Heart right ventricle (tissue), 16 donors: Measurements from ENCODE around the gene SLC25A21. TPM values are rescaled to one million over a fixed set of nuclear protein-coding genes. Genes with fewer than 3 reads are reported as not detected.

Experiments
- ATAC-seq, 8 donors: fragments of 200-7000 bp; cut with Tn5 transposase; one replicate each; pipeline ENCODE4 v1.9.1; 2020; ENCODE audit warnings: mild to moderate bottlenecking in 8 of 8, moderate library complexity in 8 of 8, moderate number of reproducible peaks in 1 of 8
- DNase-seq, 2 donors: peaks; one replicate each; pipeline ENCODE4 v3.0.0-alpha.2; 2020
- H3K27ac ChIP-seq, 10 donors: fragments of 200-600 bp; sonication (generic) in 2 of 10; one replicate each; pipeline versions ENCODE4 v1.5.0 to v1.8.0; 2020 to 2022; ENCODE audit warnings: mild to moderate bottlenecking in 3 of 10
- H3K27me3 ChIP-seq, 7 donors: fragments of 200-600 bp; one replicate each; pipeline ENCODE4 v1.8.0; 2021 to 2022; ENCODE audit warnings: mild to moderate bottlenecking in 2 of 7
- H3K36me3 ChIP-seq, 9 donors: fragments of 200-600 bp; sonication (generic) in 1 of 9; one replicate each; pipeline versions ENCODE4 v1.5.0 to v1.8.0; 2020 to 2022; ENCODE audit warnings: mild to moderate bottlenecking in 2 of 9
- H3K4me1 ChIP-seq, 9 donors: fragments of 200-600 bp; sonication (generic) in 1 of 9; one replicate each; pipeline versions ENCODE4 v1.5.0 to v1.8.0; 2020 to 2022; ENCODE audit warnings: mild to moderate bottlenecking in 4 of 9
- H3K4me3 ChIP-seq, 10 donors: fragments of 200-600 bp; sonication (generic) in 2 of 10; one replicate each; pipeline versions ENCODE4 v1.5.0 to v1.8.0; 2020 to 2022; ENCODE audit warnings: mild to moderate bottlenecking in 7 of 10, moderate library complexity in 2 of 10
- H3K9me3 ChIP-seq, 11 donors: fragments of 200-600 bp in 10 of 11; sonication (generic) in 2 of 11; one replicate each; pipeline versions ENCODE4 v1.5.0 to v1.8.0; 2013 to 2022; ENCODE audit warnings: mild to moderate bottlenecking in 2 of 11, control low read depth in 1 of 11, moderate library complexity in 1 of 11
- WGBS, 2 donors: extraction: QIAGEN DNeasy Blood & Tissue Kit; methylation state at CpG; one replicate each; pipeline ENCODE4 v1.1.7; 2013; ENCODE audit warnings: inconsistent platforms in 1 of 2; 5-methylcytosine and 5-hydroxymethylcytosine counted together
- intact Hi-C, 10 donors: fragments of 100-400 bp; cut with DNase I; formaldehyde crosslinking; loops; one replicate each; pipeline versions ENCODE4 v1.11.1 to v1.14.2; 2022
- polyA plus RNA-seq, 2 donors: library from polyadenylated mRNA; stranded (reverse); fragments of 200-250 nt; gene quantifications; one replicate each; pipeline ENCODE4 v1.2.3, GENCODE V29; 2013
- total RNA-seq, 10 donors: library from RNA; stranded (reverse); fragmentation: NEBNext Ultra II Directional in 3 of 10; extraction: Animal tissue kit (Norgen Biotek cat#: 25700) in 3 of 10; gene quantifications; one replicate each; pipeline versions ENCODE4 v1.2.1 to v1.2.4, GENCODE V29; 2021 to 2023
- TF ChIP-seq, protein P1 (sequence below), 9 donors: fragments of 200-600 bp; sonication (generic) in 2 of 9; IDR thresholded peaks; one replicate each; pipeline versions ENCODE4 v1.5.0 to v1.8.0; 2021 to 2022; ENCODE audit warnings: antibody characterized with exemption in 9 of 9, mild to moderate bottlenecking in 5 of 9, moderate library complexity in 1 of 9
- donor health status: Arrhythmogenic right ventricular cardiomyopathy.
- donor health status: ischemic (EF 13 %, LVEDD 7.1; RV severe dilation, severe dysfunction).
- donor health status: healthy with polysubstance abuse.
- donor health status: DM: no; HTN: yes; CAD: no.
- donor health status: DM: no; HTN: no; CAD: no.
- donor health status: ischemic (EF 25% LVEDD 6.9; RV normal size, moderate dysfunction).
- donor health status: ischemic (EF 25% LVEDD 5.7; RV mildly dilated, moderate dysfunction).
- donor health status: healthy.
- donor health status: DM: yes; HTN: yes; CAD: no.
- donor health status: Ischemic cardiomyopathy.
- donor health status: ischemic (EF 35%, LVEDD 5.7; RV mildly dilated, moderate dysfunction).
- donor health status: nonischemic (EF 11% LVEDD 7.7; RV severe dilation, severe dysfunction).
- donor health status: DM: yes; HTN: yes; CAD: no.
- donor health status: PGD.
- donor health status: ischemic (EF 29% LVEDD 5.4; RV normal size, mild dysfunction).
- donor health status: nonischemic (EF 23%, LVEDD 6.1; RV moderate dilation, normal function).

Gene SLC25A21
- total and polyA plus RNA-seq, 12 donors = 0.08 to 1.3 (median 0.34) TPM

DNA sequence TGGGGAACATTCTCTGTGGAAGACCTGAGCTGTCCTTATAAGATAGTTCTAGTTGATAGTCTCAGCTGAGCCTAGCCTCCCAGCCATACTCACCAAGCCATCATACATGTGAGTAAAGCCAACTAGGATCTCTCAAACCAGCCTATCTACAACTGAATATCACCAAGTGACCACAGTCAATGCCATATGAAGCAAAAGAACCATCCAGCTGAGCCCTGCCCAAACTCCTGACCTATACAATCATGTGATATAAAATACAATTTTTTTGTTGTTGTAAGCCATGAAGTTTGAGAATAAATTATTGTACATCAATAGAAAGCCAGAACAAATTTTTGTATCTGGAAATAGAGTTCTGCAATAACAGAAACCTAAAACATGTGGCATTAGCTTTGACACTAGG lies 118.3 kb downstream of the SLC25A21 start:
- Histone ChIP-seq H3K27ac (no peak overlapping the region), H3K27me3 (no peaks in the 10 kb centered on the region), H3K36me3 (no peaks in the 10 kb centered on the region), H3K9me3 (peaks cover 0 to 16% (median 5%) of the 10 kb centered on the region in 11 donors), H3K4me3 (no peak overlapping the region), H3K4me1 (no peaks in the 10 kb centered on the region)
- ATAC-seq (no peak), DNase-seq (no peak)
- intact Hi-C loops = no loop called here
- TF ChIP-seq, protein P1, sequence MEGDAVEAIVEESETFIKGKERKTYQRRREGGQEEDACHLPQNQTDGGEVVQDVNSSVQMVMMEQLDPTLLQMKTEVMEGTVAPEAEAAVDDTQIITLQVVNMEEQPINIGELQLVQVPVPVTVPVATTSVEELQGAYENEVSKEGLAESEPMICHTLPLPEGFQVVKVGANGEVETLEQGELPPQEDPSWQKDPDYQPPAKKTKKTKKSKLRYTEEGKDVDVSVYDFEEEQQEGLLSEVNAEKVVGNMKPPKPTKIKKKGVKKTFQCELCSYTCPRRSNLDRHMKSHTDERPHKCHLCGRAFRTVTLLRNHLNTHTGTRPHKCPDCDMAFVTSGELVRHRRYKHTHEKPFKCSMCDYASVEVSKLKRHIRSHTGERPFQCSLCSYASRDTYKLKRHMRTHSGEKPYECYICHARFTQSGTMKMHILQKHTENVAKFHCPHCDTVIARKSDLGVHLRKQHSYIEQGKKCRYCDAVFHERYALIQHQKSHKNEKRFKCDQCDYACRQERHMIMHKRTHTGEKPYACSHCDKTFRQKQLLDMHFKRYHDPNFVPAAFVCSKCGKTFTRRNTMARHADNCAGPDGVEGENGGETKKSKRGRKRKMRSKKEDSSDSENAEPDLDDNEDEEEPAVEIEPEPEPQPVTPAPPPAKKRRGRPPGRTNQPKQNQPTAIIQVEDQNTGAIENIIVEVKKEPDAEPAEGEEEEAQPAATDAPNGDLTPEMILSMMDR (IDR thresholded peaks at IDR 0.05) = no peak

DNA sequence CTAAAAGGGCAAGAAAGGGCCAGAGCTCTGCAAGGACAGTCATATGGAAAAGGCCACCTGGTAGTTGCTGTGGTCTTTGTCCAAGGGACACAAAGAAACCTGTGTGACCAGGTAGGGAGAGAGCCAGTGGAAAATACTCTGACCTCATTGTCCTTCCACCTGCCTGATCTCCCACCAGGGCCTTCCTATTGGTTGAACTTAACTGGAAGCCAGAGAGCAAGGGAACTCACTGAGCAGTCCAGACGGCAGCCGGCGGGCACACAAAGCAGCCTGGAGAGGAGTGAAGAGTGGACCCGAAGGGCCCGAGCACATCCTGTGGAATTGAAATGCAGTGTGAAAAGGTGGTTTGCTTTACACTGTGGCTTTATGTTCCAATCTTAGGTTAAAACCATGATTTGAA lies 120.7 kb downstream of the SLC25A21 start:
- no peak for ATAC-seq
- no peak for DNase-seq
- Histone ChIP-seq H3K27ac (no peak overlapping the region), H3K4me1 (no peaks in the 10 kb centered on the region), H3K27me3 (no peaks in the 10 kb centered on the region), H3K9me3 (peaks cover 0 to 16% (median 5%) of the 10 kb centered on the region in 11 donors), H3K4me3 (no peak overlapping the region), H3K36me3 (no peaks in the 10 kb centered on the region)
- intact Hi-C loops = no loop called here
- 87 to 90% methylated on average over 5 of the region's 5 CpGs for WGBS, 2 donors
- TF ChIP-seq, protein P1 (IDR thresholded peaks at IDR 0.05) = no peak

DNA sequence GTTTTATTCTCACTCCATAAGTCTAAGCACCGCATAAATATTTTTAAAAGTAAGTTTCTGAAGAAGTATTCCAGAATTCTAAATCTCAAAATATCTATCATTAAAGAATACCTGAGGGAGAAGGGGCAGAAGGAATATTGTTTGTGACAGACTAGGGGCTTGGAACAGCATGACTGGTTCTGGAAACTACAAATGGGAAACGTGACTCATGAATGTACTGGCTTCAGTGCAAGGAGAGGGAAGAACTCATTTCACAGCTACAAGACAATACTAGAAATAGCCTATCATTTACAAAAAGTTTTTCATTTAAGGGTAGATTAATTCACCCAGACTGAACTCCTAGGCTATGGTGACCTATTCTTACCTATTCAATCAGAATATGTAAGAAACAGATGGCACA lies 121.3 kb downstream of the SLC25A21 start:
- H3K4me1 ChIP-seq = no peaks in the 10 kb centered on the region
- peaks cover 0 to 16% (median 5%) of the 10 kb centered on the region in 11 donors for H3K9me3 ChIP-seq
- no peak overlapping the region for H3K4me3 ChIP-seq
- ATAC-seq = no peak
- DNase-seq = no peak
- intact Hi-C loops = no loop called here
- 85 to 86% methylated on average over 2 of the region's 2 CpGs for WGBS, 2 donors
- no peaks in the 10 kb centered on the region for H3K27me3 ChIP-seq
- H3K36me3 ChIP-seq = no peaks in the 10 kb centered on the region
- TF ChIP-seq, protein P1 (IDR thresholded peaks at IDR 0.05) = no peak
- H3K27ac ChIP-seq = no peak overlapping the region

DNA sequence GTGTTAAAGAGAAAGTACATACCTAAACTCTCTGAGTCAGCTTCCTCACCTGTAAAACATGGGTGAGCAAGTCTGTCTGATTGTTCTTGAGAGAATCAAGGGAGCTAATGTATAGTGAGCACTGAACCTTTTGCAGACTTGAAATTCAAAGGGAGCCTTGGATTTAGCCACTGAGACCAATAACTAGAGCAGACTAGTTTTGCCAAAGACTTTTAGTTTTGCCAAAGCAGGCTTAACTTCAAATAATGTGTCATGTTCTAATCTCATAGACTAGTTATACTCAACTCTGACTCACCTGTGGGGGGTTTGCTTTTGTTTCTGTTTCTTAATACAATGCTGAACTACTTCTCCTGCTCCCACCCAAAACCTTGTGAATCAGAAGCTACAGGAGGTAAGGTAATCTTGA lies 123.7 kb downstream of the SLC25A21 start:
- Histone ChIP-seq H3K36me3 (no peaks in the 10 kb centered on the region), H3K4me1 (no peaks in the 10 kb centered on the region), H3K27ac (no peak overlapping the region), H3K27me3 (peaks cover 0 to 5% (median 0%) of the 10 kb centered on the region in 7 donors), H3K9me3 (peaks cover 0 to 5% (median 0%) of the 10 kb centered on the region in 11 donors), H3K4me3 (no peak overlapping the region)
- no peak for DNase-seq
- TF ChIP-seq, protein P1 (IDR thresholded peaks at IDR 0.05) = no peak
- intact Hi-C loops = no loop called here
- no peak for ATAC-seq
